Sigmoid colon (tissue), 7 donors: Measurements from ENCODE around the gene KCP. TPM values are rescaled to one million over a fixed set of nuclear protein-coding genes. Genes with fewer than 3 reads are reported as not detected.

ENCODE experiments used
- DNase-seq: peaks from one replicate; pipeline ENCODE4 v3.0.0-alpha.2; 2019
- H3K27ac ChIP-seq, 4 donors: fragments of 200-600 bp; sonication (generic); one replicate each; pipeline ENCODE4 v1.5.1; 2016 to 2019; ENCODE audit warnings: mild to moderate bottlenecking in 1 of 4
- H3K27me3 ChIP-seq, 3 donors: fragments of 200-600 bp; sonication (generic); one replicate each; pipeline ENCODE4 v1.5.1; 2019; ENCODE audit warnings: mild to moderate bottlenecking in 1 of 3
- H3K36me3 ChIP-seq, 4 donors: fragments of 200-600 bp; sonication (generic); one replicate each; pipeline ENCODE4 v1.5.1; 2016 to 2019
- H3K4me1 ChIP-seq, 4 donors: fragments of 200-600 bp; sonication (generic); one replicate each; pipeline ENCODE4 v1.5.1; 2017 to 2019
- H3K4me3 ChIP-seq, 4 donors: fragments of 200-600 bp; sonication (generic); one replicate each; pipeline ENCODE4 v1.5.1; 2017 to 2019; ENCODE audit warnings: mild to moderate bottlenecking in 2 of 4, moderate library complexity in 1 of 4
- H3K9me3 ChIP-seq, 4 donors: fragments of 200-600 bp in 3 of 4; sonication (generic) in 3 of 4; one replicate each; pipeline versions ENCODE4 v1.5.1 to v1.6.1; 2013 to 2019
- EP300 ChIP-seq, 4 donors: sonication (generic); formaldehyde crosslinking; IDR thresholded peaks; one replicate each; pipeline ENCODE4 v1.6.1; 2017; ENCODE audit warnings: antibody characterized with exemption in 4 of 4
- POLR2A ChIP-seq, 2 donors: fragments of 450-650 bp; IDR thresholded peaks; one replicate each; pipeline ENCODE4 v1.6.1; 2016; ENCODE audit warnings: antibody characterized with exemption in 2 of 2, mild to moderate bottlenecking in 2 of 2, moderate library complexity in 2 of 2
- POLR2AphosphoS5 ChIP-seq, 4 donors: sonication (generic); formaldehyde crosslinking; IDR thresholded peaks; one replicate each; pipeline ENCODE4 v1.6.1; 2017; ENCODE audit warnings: antibody characterized with exemption in 4 of 4
- WGBS, 2 donors: extraction: QIAGEN DNeasy Blood & Tissue Kit; methylation state at CpG; one replicate each; pipeline ENCODE4 v1.1.7; 2013; 5-methylcytosine and 5-hydroxymethylcytosine counted together
- intact Hi-C: fragments of 100-400 bp; cut with DNase I; formaldehyde crosslinking; loops from one replicate; pipeline ENCODE4 v1.15.1; 2023
- polyA plus RNA-seq, 3 donors: library from polyadenylated mRNA; stranded (reverse); fragments of 200-250 nt; gene quantifications; one replicate each; pipeline ENCODE4 v1.2.3, GENCODE V29; 2013
- total RNA-seq, 4 donors: library from RNA; depleted of rRNA; stranded (reverse); fragments of >200 nt; gene quantifications; one replicate each; pipeline ENCODE4 v1.1.0, GENCODE V29; 2016
- TF ChIP-seq, protein P1 (sequence below), 4 experiments: fragments of 450-650 bp in 3 of 4; fragments of 200-600 bp in 1 of 4; IDR thresholded peaks; one replicate each; pipeline ENCODE4 v1.5.1; 2016 to 2019; ENCODE audit warnings: antibody characterized with exemption in 4 of 4, mild to moderate bottlenecking in 3 of 4, moderate library complexity in 2 of 4
- donor health status: healthy with polysubstance abuse.
- donor health status: Bipolar disorder and iron deficiency.
- donor health status: healthy.

KCP gene
- total and polyA plus RNA-seq, 7 donors, result 0.14 to 0.42 (median 0.32) TPM; not detected in 3

- 62 to 77% methylated on average over 14 of the region's 14 CpGs for WGBS, 2 donors
- Histone ChIP-seq H3K27me3 (peaks cover 11 to 30% (median 17%) of the 10 kb centered on the region in 3 donors), H3K27ac (no peak overlapping the region), H3K36me3 (no peaks in the 10 kb centered on the region), H3K9me3 (no peaks in the 10 kb centered on the region), H3K4me1 (peaks cover 0 to 10% (median 6%) of the 10 kb centered on the region in 4 donors), H3K4me3 (no peak overlapping the region)
- TF ChIP-seq POLR2A (IDR thresholded peaks at IDR 0.05) (no peak), POLR2AphosphoS5 (IDR thresholded peaks at IDR 0.05) (no peak), EP300 (IDR thresholded peaks at IDR 0.05) (no peak)
- TF ChIP-seq, protein P1, sequence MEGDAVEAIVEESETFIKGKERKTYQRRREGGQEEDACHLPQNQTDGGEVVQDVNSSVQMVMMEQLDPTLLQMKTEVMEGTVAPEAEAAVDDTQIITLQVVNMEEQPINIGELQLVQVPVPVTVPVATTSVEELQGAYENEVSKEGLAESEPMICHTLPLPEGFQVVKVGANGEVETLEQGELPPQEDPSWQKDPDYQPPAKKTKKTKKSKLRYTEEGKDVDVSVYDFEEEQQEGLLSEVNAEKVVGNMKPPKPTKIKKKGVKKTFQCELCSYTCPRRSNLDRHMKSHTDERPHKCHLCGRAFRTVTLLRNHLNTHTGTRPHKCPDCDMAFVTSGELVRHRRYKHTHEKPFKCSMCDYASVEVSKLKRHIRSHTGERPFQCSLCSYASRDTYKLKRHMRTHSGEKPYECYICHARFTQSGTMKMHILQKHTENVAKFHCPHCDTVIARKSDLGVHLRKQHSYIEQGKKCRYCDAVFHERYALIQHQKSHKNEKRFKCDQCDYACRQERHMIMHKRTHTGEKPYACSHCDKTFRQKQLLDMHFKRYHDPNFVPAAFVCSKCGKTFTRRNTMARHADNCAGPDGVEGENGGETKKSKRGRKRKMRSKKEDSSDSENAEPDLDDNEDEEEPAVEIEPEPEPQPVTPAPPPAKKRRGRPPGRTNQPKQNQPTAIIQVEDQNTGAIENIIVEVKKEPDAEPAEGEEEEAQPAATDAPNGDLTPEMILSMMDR (IDR thresholded peaks at IDR 0.05), result no peak
- peak; percentile 61 for DNase-seq
- intact Hi-C loops, result no loop called here
Measured at GRCh38 chr7:128886391-128887168, 23.9 kb downstream of the KCP start.

- Histone ChIP-seq H3K27ac (no peak overlapping the region), H3K36me3 (no peaks in the 10 kb centered on the region), H3K4me3 (no peak overlapping the region), H3K4me1 (peaks cover 0 to 3% (median under 1%) of the 10 kb centered on the region in 4 donors), H3K9me3 (no peaks in the 10 kb centered on the region), H3K27me3 (peaks cover under 1 to 20% (median 7%) of the 10 kb centered on the region in 3 donors)
- intact Hi-C loops, result no loop called here
- no peak for TF ChIP-seq EP300 (IDR thresholded peaks at IDR 0.05)
- TF ChIP-seq POLR2A (IDR thresholded peaks at IDR 0.05), result no peak
- TF ChIP-seq, protein P1 (IDR thresholded peaks at IDR 0.05), result no peak
- TF ChIP-seq POLR2AphosphoS5 (IDR thresholded peaks at IDR 0.05), result no peak
- DNase-seq, result no peak
- 92 to 95% methylated on average over 10 of the region's 10 CpGs for WGBS, 2 donors
Measured at GRCh38 chr7:128885370-128886187, 24.9 kb downstream of the KCP start.

DNA sequence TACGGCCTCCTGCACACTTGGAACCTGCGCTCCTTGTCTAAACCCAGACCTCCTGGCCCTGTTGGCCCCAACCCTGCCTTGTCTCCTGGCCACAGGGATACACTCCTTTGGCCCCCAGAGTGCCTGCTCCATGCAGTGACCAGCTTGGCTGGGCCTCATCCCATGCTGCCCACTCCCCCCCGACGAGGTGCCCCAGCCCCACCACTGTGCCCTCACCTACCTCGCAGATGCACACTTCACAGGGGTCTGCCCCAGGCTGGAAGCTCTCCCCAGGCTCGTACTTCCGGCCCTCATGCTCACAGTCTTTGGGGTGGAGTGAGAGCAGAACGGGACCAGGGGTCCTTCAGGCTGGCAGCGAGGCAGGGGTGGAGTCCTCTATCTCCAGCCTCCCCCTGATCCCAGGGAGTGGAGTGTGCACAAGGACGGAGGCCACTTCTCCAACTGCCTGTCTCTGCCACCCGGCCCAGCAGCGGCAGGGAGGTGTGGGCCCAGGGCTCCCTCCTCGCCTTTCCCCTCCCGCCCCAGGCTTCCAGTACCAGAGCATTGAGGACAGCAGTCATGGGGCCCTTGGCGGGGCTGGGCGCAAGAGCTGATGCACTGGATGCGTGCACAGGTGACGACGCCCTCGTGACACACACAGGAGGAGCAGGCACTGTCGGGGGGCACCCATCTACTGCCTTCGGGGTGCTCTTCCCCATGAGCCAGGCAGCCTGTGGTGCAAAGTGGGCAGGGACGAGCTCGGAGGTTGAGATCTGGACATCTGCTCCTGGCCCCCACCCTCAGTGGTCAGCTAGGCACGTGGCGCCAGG is 25.7 kb downstream of the KCP start:
- no peak for DNase-seq
- no peaks in the 10 kb centered on the region for H3K36me3 ChIP-seq

More for the DNA sequence above, 25.7 kb downstream of the KCP start:
- WGBS, 2 donors, result 84 to 89% methylated on average over 26 of the region's 26 CpGs
- H3K4me1 ChIP-seq, result peaks cover 0 to 7% (median 3%) of the 10 kb centered on the region in 4 donors
- intact Hi-C loops, result loop anchor here (5.0 kb wide), 1 partner anchor 147 kb away; the partner anchor contains the start of gene CALU
- H3K4me3 ChIP-seq, result no peak overlapping the region
- peaks cover 0 to 12% (median 0%) of the 10 kb centered on the region in 3 donors for H3K27me3 ChIP-seq
- H3K9me3 ChIP-seq, result no peaks in the 10 kb centered on the region
- TF ChIP-seq POLR2AphosphoS5 (IDR thresholded peaks at IDR 0.05) (no peak), EP300 (IDR thresholded peaks at IDR 0.05) (no peak), POLR2A (IDR thresholded peaks at IDR 0.05) (no peak)
- TF ChIP-seq, protein P1 (IDR thresholded peaks at IDR 0.05), result no peak
- H3K27ac ChIP-seq, result no peak overlapping the region
